K562 treated with DMSO at 1 percent for 48 hours (cell line): ENCODE results near the gene MESP1. TPM values are rescaled to one million over a fixed set of nuclear protein-coding genes. Genes with fewer than 3 reads are reported as not detected.

Experiments
- total RNA-seq: library from RNA; unstranded; fragments of 300-600 nt; gene quantifications from 2 replicates; pipeline ENCODE4 v1.2.3, GENCODE V29; 2022; ENCODE audit warnings: low replicate concordance; ENCODE audit errors: extremely low read depth

Gene MESP1
- not detected in 2 replicates for total RNA-seq

GRCh38 chr15:89750560-89751542 lies at the start of gene MESP1:
MESP1 (minus strand) TSS chr15:89751249; CDS start chr15:89751231, 18 bp downstream.

GRCh38 chr15:89776274-89777072 lies 25.4 kb upstream of the MESP1 start, which contains the start of gene MESP2:
MESP2 (plus strand) TSS chr15:89776332; CDS start chr15:89776358, 26 bp downstream.

Other genes with a start within 250 kb of the MESP1 start
- gene TICRR, start 175.8 kb downstream of the MESP1 start, total RNA-seq = not detected in 2 replicates
- gene KIF7, start 95.8 kb downstream of the MESP1 start, total RNA-seq = not detected in 2 replicates
- not detected in 2 replicates for gene PLIN1, start 71.9 kb downstream of the MESP1 start, total RNA-seq
- gene PEX11A, start 60.5 kb downstream of the MESP1 start, total RNA-seq = not detected in 2 replicates
- gene WDR93, start 60.4 kb downstream of the MESP1 start, total RNA-seq = not detected in 2 replicates
- not detected in 2 replicates for gene MESP2, start 25.1 kb upstream of the MESP1 start, total RNA-seq
- gene ANPEP, start 63.6 kb upstream of the MESP1 start, total RNA-seq = not detected in 2 replicates
- gene AP3S2, start 142.7 kb upstream of the MESP1 start, total RNA-seq = not detected in 2 replicates
- not detected in 2 replicates for gene ARPIN, start 161.7 kb upstream of the MESP1 start, total RNA-seq